HUES6 (cell line): ENCODE data around the gene MRTFA.
"Not testable (repeated sequence)": the region's sequence is repeated elsewhere in the genome, so short reads cannot be mapped to it uniquely, and the experiment has no call there.

ENCODE experiments used
- H3K27ac ChIP-seq: 2 replicates; pipeline ENCODE4 v1.7.0; 2013; ENCODE audit warnings: low read depth, mild to moderate bottlenecking, low read length, inconsistent platforms
- H3K27me3 ChIP-seq: 2 replicates; pipeline ENCODE4 v1.6.1; 2013; ENCODE audit warnings: low read length; ENCODE audit not compliant: control insufficient read depth, insufficient read depth
- H3K36me3 ChIP-seq: 2 replicates; pipeline ENCODE4 v1.6.1; 2013; ENCODE audit warnings: low read length; ENCODE audit not compliant: control insufficient read depth, insufficient read depth
- H3K4me1 ChIP-seq: 2 replicates; pipeline ENCODE4 v1.6.1; 2013; ENCODE audit warnings: low read length; ENCODE audit not compliant: control insufficient read depth, insufficient read depth
- H3K4me3 ChIP-seq: 2 replicates; pipeline ENCODE4 v1.5.1; 2013; ENCODE audit warnings: low read depth, low read length
- H3K9ac ChIP-seq: one replicate; pipeline ENCODE4 v1.6.1; 2013; ENCODE audit warnings: mild to moderate bottlenecking, low read length
- H3K9me3 ChIP-seq: 2 replicates; pipeline ENCODE4 v1.6.1; 2013; ENCODE audit warnings: low read depth, low read length; ENCODE audit not compliant: control insufficient read depth, insufficient read depth

MRTFA gene

GRCh38 chr22:40625794-40626193 lies 10.7 kb downstream of the MRTFA start:
- H3K27me3 ChIP-seq, H3K9ac ChIP-seq, H3K27ac ChIP-seq, H3K4me3 ChIP-seq, H3K36me3 ChIP-seq, H3K4me1 ChIP-seq: not testable (repeated sequence)
- peaks cover 16% of the 10 kb centered on the region; the same call in 1 of the 2 replicates for H3K9me3 ChIP-seq

GRCh38 chr22:40625281-40625680 lies 11.2 kb downstream of the MRTFA start:
- not testable (repeated sequence) for H3K4me1 ChIP-seq, H3K9ac ChIP-seq, H3K4me3 ChIP-seq, H3K36me3 ChIP-seq, H3K27ac ChIP-seq, H3K27me3 ChIP-seq
- peaks cover 16% of the 10 kb centered on the region for H3K9me3 ChIP-seq

- no peak overlapping the region for H3K9ac ChIP-seq
- no peaks in the 10 kb centered on the region for H3K36me3 ChIP-seq
- H3K4me1 ChIP-seq = no peaks in the 10 kb centered on the region
- H3K27ac ChIP-seq = no peak overlapping the region
- H3K9me3 ChIP-seq = peaks cover 16% of the 10 kb centered on the region
- no peaks in the 10 kb centered on the region for H3K27me3 ChIP-seq
- H3K4me3 ChIP-seq = no peak overlapping the region
Measured at GRCh38 chr22:40624770-40625169, 11.7 kb downstream of the MRTFA start.

- H3K4me3 ChIP-seq = no peak overlapping the region
- no peak overlapping the region for H3K9ac ChIP-seq
- H3K27me3 ChIP-seq = no peaks in the 10 kb centered on the region
- H3K27ac ChIP-seq = no peak overlapping the region
- H3K4me1 ChIP-seq = no peaks in the 10 kb centered on the region
- H3K9me3 ChIP-seq = peaks cover 19% of the 10 kb centered on the region
- no peaks in the 10 kb centered on the region for H3K36me3 ChIP-seq
Measured at GRCh38 chr22:40621309-40622151, 15.0 kb downstream of the MRTFA start.

- H3K9ac ChIP-seq = no peak overlapping the region
- no peaks in the 10 kb centered on the region for H3K36me3 ChIP-seq
- peaks cover 19% of the 10 kb centered on the region for H3K9me3 ChIP-seq
- H3K27me3 ChIP-seq = no peaks in the 10 kb centered on the region
- H3K27ac ChIP-seq = no peak overlapping the region
- H3K4me1 ChIP-seq = no peaks in the 10 kb centered on the region
- no peak overlapping the region for H3K4me3 ChIP-seq
Measured at GRCh38 chr22:40620464-40621046, 16.0 kb downstream of the MRTFA start.

GRCh38 chr22:40618400-40618799 lies 18.1 kb downstream of the MRTFA start:
- no peak overlapping the region for H3K4me3 ChIP-seq
- H3K27me3 ChIP-seq = no peaks in the 10 kb centered on the region
- peaks cover 19% of the 10 kb centered on the region for H3K9me3 ChIP-seq
- no peak overlapping the region for H3K27ac ChIP-seq
- no peaks in the 10 kb centered on the region for H3K36me3 ChIP-seq
- H3K4me1 ChIP-seq = no peaks in the 10 kb centered on the region
- H3K9ac ChIP-seq = no peak overlapping the region

- H3K27ac ChIP-seq = no peak overlapping the region
- no peaks in the 10 kb centered on the region for H3K36me3 ChIP-seq
- no peak overlapping the region for H3K4me3 ChIP-seq
- peaks cover 9% of the 10 kb centered on the region for H3K9me3 ChIP-seq
- no peak overlapping the region for H3K9ac ChIP-seq
- no peaks in the 10 kb centered on the region for H3K4me1 ChIP-seq
- no peaks in the 10 kb centered on the region for H3K27me3 ChIP-seq
Measured at GRCh38 chr22:40616578-40616977, 19.9 kb downstream of the MRTFA start.

GRCh38 chr22:40613067-40613466 lies 23.5 kb downstream of the MRTFA start:
- H3K4me1 ChIP-seq = no peaks in the 10 kb centered on the region
- no peak overlapping the region for H3K4me3 ChIP-seq
- H3K9ac ChIP-seq = no peak overlapping the region
- no peaks in the 10 kb centered on the region for H3K27me3 ChIP-seq
- H3K9me3 ChIP-seq = peaks cover 3% of the 10 kb centered on the region; the same call in 1 of the 2 replicates
- no peaks in the 10 kb centered on the region for H3K36me3 ChIP-seq
- H3K27ac ChIP-seq = no peak overlapping the region

- Histone ChIP-seq H3K4me3 (no peak overlapping the region), H3K27ac (no peak overlapping the region), H3K9ac (no peak overlapping the region)
Measured at GRCh38 chr22:40612291-40612751, 24.2 kb downstream of the MRTFA start.

GRCh38 chr22:40611606-40612005 lies 24.9 kb downstream of the MRTFA start:
- H3K27me3 ChIP-seq = no peaks in the 10 kb centered on the region
- no peaks in the 10 kb centered on the region for H3K36me3 ChIP-seq
- no peaks in the 10 kb centered on the region for H3K9me3 ChIP-seq
- H3K4me1 ChIP-seq = peaks cover 11% of the 10 kb centered on the region
- no peak overlapping the region for H3K27ac ChIP-seq
- H3K9ac ChIP-seq = no peak overlapping the region
- no peak overlapping the region for H3K4me3 ChIP-seq

More at GRCh38 chr22:40612291-40612751, 24.2 kb downstream of the MRTFA start:
- no peaks in the 10 kb centered on the region for H3K27me3 ChIP-seq
- peaks cover 4% of the 10 kb centered on the region; the same call in 1 of the 2 replicates for H3K4me1 ChIP-seq
- H3K36me3 ChIP-seq = no peaks in the 10 kb centered on the region
- no peaks in the 10 kb centered on the region for H3K9me3 ChIP-seq

GRCh38 chr22:40610329-40610850 lies 26.1 kb downstream of the MRTFA start:
- H3K27me3 ChIP-seq = no peaks in the 10 kb centered on the region
- peaks cover 17% of the 10 kb centered on the region for H3K4me1 ChIP-seq
- H3K27ac ChIP-seq = no peak overlapping the region
- H3K36me3 ChIP-seq = no peaks in the 10 kb centered on the region
- no peak overlapping the region for H3K9ac ChIP-seq
- no peak overlapping the region for H3K4me3 ChIP-seq
- no peaks in the 10 kb centered on the region for H3K9me3 ChIP-seq
